ENCODE data around the gene BIN1. TPM values are rescaled to one million over a fixed set of nuclear protein-coding genes. Genes with fewer than 3 reads are reported as not detected.

Gene BIN1
- total and polyA plus RNA-seq, 2 of the 4 experiments (the other 2 are of a cell fraction): 18.1 to 25.7 TPM

DNA sequence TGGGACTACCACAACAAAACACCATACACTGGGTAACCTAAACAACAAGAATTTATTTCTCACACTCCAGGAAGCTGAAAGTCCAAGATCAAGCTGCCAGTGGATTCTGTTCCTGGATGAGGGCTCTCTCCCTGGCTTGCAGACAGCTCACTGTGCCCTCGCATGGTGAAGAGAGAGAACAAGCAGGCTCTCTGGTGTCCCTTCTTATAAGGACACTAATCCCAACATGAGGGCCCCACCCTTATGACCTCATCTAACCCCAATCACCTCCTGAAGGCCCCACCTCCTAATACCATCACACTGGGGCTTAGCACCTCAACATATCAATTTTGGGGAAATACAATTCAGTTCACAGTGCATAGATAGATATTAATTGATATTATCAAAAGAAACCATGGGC lies 83.5 kb downstream of the BIN1 start:
- CTCF ChIA-PET: no interaction called here
- no peak for DNase-seq

More for the DNA sequence above, 83.5 kb downstream of the BIN1 start:
- H3K27ac ChIP-seq (ENCODE audit: insufficient read depth, low read length): no peak overlapping the region
- no peaks in the 10 kb centered on the region for H3K36me3 ChIP-seq (ENCODE audit: control insufficient read depth, insufficient read depth, low read length)
- H3K4me2 ChIP-seq (ENCODE audit: low read depth, low read length): no peak overlapping the region
- H2BK120ac ChIP-seq (ENCODE audit: low read depth, low read length): no peak overlapping the region
- H2BK5ac ChIP-seq (ENCODE audit: low read depth, low read length, poor library complexity, severe bottlenecking): no peak overlapping the region
- no peak for ATAC-seq (ENCODE audit: low read depth)
- H3K14ac ChIP-seq (replicated peaks; ENCODE audit: low read depth, low read length): no peak overlapping the region
- no peak overlapping the region for H2BK20ac ChIP-seq (ENCODE audit: low read depth, low read length)
- H3K4ac ChIP-seq (ENCODE audit: low read depth, low read length): no peak overlapping the region
- H3K79me1 ChIP-seq (ENCODE audit: low read depth in 1 of 2, low read length in 2 of 2): no peaks in the 10 kb centered on the region
- H2AK5ac ChIP-seq (ENCODE audit: low read depth, low read length): no peak overlapping the region
- dilution Hi-C loops (cut with HindIII; ENCODE audit: low sequenced_read_pairs, unreplicated experiment) (no loop called here), intact Hi-C loops (cut with micrococcal nuclease) (loop anchor here (10.0 kb wide), 1 partner anchor 369 kb away; the partner anchor contains the start of gene GYPC), in situ Hi-C loops (cut with MboI; ENCODE audit: low sequenced_read_pairs) (no loop called here)
- POLR2A ChIA-PET (ENCODE audit: unreplicated experiment): no interaction called here
- H2AFZ ChIP-seq (replicated peaks; ENCODE audit: low read length, poor library complexity): no peak overlapping the region
- peaks cover 5% of the 10 kb centered on the region; the same call in 1 of the 2 replicates for H3K4me1 ChIP-seq (ENCODE audit: control insufficient read depth, insufficient read depth, low read length)
- no peak overlapping the region for H3K18ac ChIP-seq (ENCODE audit: low read depth, low read length)
- H3K9me3 ChIP-seq (ENCODE audit: control insufficient read depth, insufficient read depth, low read length): peaks cover 3% of the 10 kb centered on the region; the same call in 1 of the 2 replicates
- no peak overlapping the region for H3K4me3 ChIP-seq (ENCODE audit: insufficient read depth, low read depth, low read length)
- 100% methylated on average over 1 of the region's 1 CpG; no CpG with 5 or more reads in 1 of the 2 experiments for WGBS, 2 experiments (ENCODE audit: extremely low coverage in 2 of 2, insufficient read length in 1 of 2)
- no TSS peak for BruUV-seq (replicated peaks)
- peaks cover 7% of the 10 kb centered on the region for H3K27me3 ChIP-seq (ENCODE audit: control insufficient read depth, insufficient read depth, low read length)
- no peak overlapping the region for H2BK15ac ChIP-seq (ENCODE audit: low read depth, low read length)
- no peak overlapping the region for H4K5ac ChIP-seq (ENCODE audit: low read depth, low read length)
- no peaks in the 10 kb centered on the region for H4K20me1 ChIP-seq (ENCODE audit: insufficient read depth, low read length)
- no peak overlapping the region for H3K23ac ChIP-seq (ENCODE audit: low read depth, low read length)
- no peak overlapping the region for H2AK9ac ChIP-seq (replicated peaks; ENCODE audit: low read depth, low read length, poor library complexity)
- no peak overlapping the region for H4K91ac ChIP-seq (ENCODE audit: insufficient read depth, low read depth, low read length)
- TF ChIP-seq CEBPB (IDR thresholded peaks at IDR 0.05; ENCODE audit: low read depth, low read length) (no peak), MXI1 (IDR thresholded peaks at IDR 0.05; ENCODE audit: borderline replicate concordance, low read depth, low read length) (no peak), RFX5 (IDR thresholded peaks at IDR 0.05; ENCODE audit: low read depth, low read length) (no peak), SMC3 (IDR thresholded peaks at IDR 0.05; ENCODE audit: low read depth, low read length) (no peak), NFE2L2 (IDR thresholded peaks at IDR 0.05; ENCODE audit: low read depth, low read length) (no peak), FOS (IDR thresholded peaks at IDR 0.05; ENCODE audit: low read depth, low read length) (no peak), BHLHE40 (IDR thresholded peaks at IDR 0.05; ENCODE audit: low read depth, low read length) (no peak), RCOR1 (IDR thresholded peaks at IDR 0.05; ENCODE audit: insufficient replicate concordance, low read length) (no peak), MAFK (IDR thresholded peaks at IDR 0.05; ENCODE audit: low read depth, low read length) (no peak), MAZ (IDR thresholded peaks at IDR 0.05; ENCODE audit: borderline replicate concordance, low read depth, low read length) (no peak), POLR2A (IDR thresholded peaks at IDR 0.05; ENCODE audit: low read depth, low read length) (no peak), RAD21 (IDR thresholded peaks at IDR 0.05; ENCODE audit: low read length) (no peak)
- TF ChIP-seq, protein P1, sequence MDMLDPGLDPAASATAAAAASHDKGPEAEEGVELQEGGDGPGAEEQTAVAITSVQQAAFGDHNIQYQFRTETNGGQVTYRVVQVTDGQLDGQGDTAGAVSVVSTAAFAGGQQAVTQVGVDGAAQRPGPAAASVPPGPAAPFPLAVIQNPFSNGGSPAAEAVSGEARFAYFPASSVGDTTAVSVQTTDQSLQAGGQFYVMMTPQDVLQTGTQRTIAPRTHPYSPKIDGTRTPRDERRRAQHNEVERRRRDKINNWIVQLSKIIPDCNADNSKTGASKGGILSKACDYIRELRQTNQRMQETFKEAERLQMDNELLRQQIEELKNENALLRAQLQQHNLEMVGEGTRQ (IDR thresholded peaks at IDR 0.05; ENCODE audit: low read depth, low read length): no peak
- TF ChIP-seq, protein P2, sequence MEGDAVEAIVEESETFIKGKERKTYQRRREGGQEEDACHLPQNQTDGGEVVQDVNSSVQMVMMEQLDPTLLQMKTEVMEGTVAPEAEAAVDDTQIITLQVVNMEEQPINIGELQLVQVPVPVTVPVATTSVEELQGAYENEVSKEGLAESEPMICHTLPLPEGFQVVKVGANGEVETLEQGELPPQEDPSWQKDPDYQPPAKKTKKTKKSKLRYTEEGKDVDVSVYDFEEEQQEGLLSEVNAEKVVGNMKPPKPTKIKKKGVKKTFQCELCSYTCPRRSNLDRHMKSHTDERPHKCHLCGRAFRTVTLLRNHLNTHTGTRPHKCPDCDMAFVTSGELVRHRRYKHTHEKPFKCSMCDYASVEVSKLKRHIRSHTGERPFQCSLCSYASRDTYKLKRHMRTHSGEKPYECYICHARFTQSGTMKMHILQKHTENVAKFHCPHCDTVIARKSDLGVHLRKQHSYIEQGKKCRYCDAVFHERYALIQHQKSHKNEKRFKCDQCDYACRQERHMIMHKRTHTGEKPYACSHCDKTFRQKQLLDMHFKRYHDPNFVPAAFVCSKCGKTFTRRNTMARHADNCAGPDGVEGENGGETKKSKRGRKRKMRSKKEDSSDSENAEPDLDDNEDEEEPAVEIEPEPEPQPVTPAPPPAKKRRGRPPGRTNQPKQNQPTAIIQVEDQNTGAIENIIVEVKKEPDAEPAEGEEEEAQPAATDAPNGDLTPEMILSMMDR (conservative IDR thresholded peaks at IDR 0.05; ENCODE audit: low read depth, low read length): no peak
- TF ChIP-seq, protein P3, sequence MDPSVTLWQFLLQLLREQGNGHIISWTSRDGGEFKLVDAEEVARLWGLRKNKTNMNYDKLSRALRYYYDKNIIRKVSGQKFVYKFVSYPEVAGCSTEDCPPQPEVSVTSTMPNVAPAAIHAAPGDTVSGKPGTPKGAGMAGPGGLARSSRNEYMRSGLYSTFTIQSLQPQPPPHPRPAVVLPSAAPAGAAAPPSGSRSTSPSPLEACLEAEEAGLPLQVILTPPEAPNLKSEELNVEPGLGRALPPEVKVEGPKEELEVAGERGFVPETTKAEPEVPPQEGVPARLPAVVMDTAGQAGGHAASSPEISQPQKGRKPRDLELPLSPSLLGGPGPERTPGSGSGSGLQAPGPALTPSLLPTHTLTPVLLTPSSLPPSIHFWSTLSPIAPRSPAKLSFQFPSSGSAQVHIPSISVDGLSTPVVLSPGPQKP (IDR thresholded peaks at IDR 0.05; ENCODE audit: borderline replicate concordance, low read depth, low read length): no peak
- H3K9me1 ChIP-seq (ENCODE audit: insufficient read depth, low read length): no peaks in the 10 kb centered on the region
- no peak overlapping the region for H3K56ac ChIP-seq (ENCODE audit: extremely low read depth, insufficient read depth, low read length)
- no peak overlapping the region for H3K9ac ChIP-seq (ENCODE audit: low read depth, low read length)
- H4K8ac ChIP-seq (ENCODE audit: low read depth in 2 of 2, low read length in 2 of 2): no peak overlapping the region

Measured in IMR-90 (cell line).